Caco-2 (cell line): ENCODE results near the gene THBS2. TPM values are rescaled to one million over a fixed set of nuclear protein-coding genes. Genes with fewer than 3 reads are reported as not detected.

Source experiments
- BruUV-seq: library from RNA; stranded (reverse); fragments of 400-500 nt; replicated peaks from 2 replicates; lab custom pipeline; 2021; lab: Mats Ljungman, UMichigan
- CTCF ChIA-PET: fragments of 300-600 bp; sonication (Branson Sonifier 250); formaldehyde crosslinking; loops from one replicate; lab custom pipeline; 2022; ENCODE audit warnings: antibody characterized with exemption; lab: Charles Lee
- POLR2A ChIA-PET: fragments of 300-600 bp; sonication (Branson Sonifier 250); formaldehyde crosslinking; loops from one replicate; lab custom pipeline; 2022; ENCODE audit warnings: antibody characterized with exemption; lab: Charles Lee
- DNase-seq, 2 experiments: peaks; one replicate each; pipeline versions ENCODE4 v3.0.0 to v3.0.0-alpha.2; 2020 to 2022
- H3K27me3 ChIP-seq: replicated peaks from 2 replicates; pipeline ENCODE4 v1.6.0; 2011; ENCODE audit warnings: low read length; ENCODE audit not compliant: control insufficient read depth, insufficient read depth
- H3K36me3 ChIP-seq: 2 replicates; pipeline ENCODE4 v1.5.1; 2011; ENCODE audit warnings: low read length; ENCODE audit not compliant: control insufficient read depth, insufficient read depth
- H3K4me1 ChIP-seq: fragments of 250-450 bp; sonication (Bioruptor Pico); 2 replicates; pipeline ENCODE4 v1.5.1; 2020; ENCODE audit warnings: mild to moderate bottlenecking
- H3K4me3 ChIP-seq: 2 replicates; pipeline ENCODE4 v1.5.1; 2011; ENCODE audit warnings: low read depth, mild to moderate bottlenecking, control low read depth, low read length
- H3K9me3 ChIP-seq: fragments of 250-450 bp; sonication (Bioruptor Pico); 2 replicates; pipeline ENCODE4 v1.5.1; 2020; ENCODE audit warnings: mild to moderate bottlenecking, moderate library complexity
- H3K27ac Mint-ChIP-seq: one replicate; pipeline ENCODE4 v1.8.0; 2022; ENCODE audit warnings: mixed read lengths; ENCODE audit not compliant: unreplicated experiment
- H3K27me3 Mint-ChIP-seq: one replicate; pipeline ENCODE4 v1.8.0; 2022; ENCODE audit warnings: mixed read lengths; ENCODE audit not compliant: insufficient read depth, unreplicated experiment
- H3K36me3 Mint-ChIP-seq: one replicate; pipeline ENCODE4 v1.8.0; 2022; ENCODE audit warnings: mild to moderate bottlenecking, mixed read lengths; ENCODE audit not compliant: insufficient read depth, unreplicated experiment
- H3K4me1 Mint-ChIP-seq: one replicate; pipeline ENCODE4 v1.8.0; 2022; ENCODE audit warnings: low read depth, mixed read lengths; ENCODE audit not compliant: unreplicated experiment
- H3K4me3 Mint-ChIP-seq: one replicate; pipeline ENCODE4 v1.8.0; 2022; ENCODE audit warnings: mild to moderate bottlenecking, moderate library complexity, mixed read lengths; ENCODE audit not compliant: unreplicated experiment
- H3K9me3 Mint-ChIP-seq: one replicate; pipeline ENCODE4 v1.8.0; 2022; ENCODE audit warnings: mixed read lengths; ENCODE audit not compliant: unreplicated experiment
- intact Hi-C: fragments of 100-400 bp; cut with micrococcal nuclease; formaldehyde crosslinking; loops from one replicate; pipeline ENCODE4 v1.10.0; 2022; ENCODE audit not compliant: unreplicated experiment
- total RNA-seq: library from RNA; stranded (reverse); gene quantifications from 2 replicates; pipeline ENCODE4 v1.2.3, GENCODE V29; 2022
- TF ChIP-seq, protein P1 (sequence below), 2 experiments: fragments of 200-600 bp in 1 of 2; IDR thresholded peaks; 1 replicate in 1 of 2; 2 replicates in 1 of 2; pipeline versions ENCODE4 v1.5.1 to v1.8.0; 2011 to 2022; ENCODE audit warnings: antibody characterized with exemption in 1 of 2, control low read depth in 1 of 2, inconsistent platforms in 1 of 2, low read depth in 1 of 2, low read length in 1 of 2, mild to moderate bottlenecking in 1 of 2, moderate library complexity in 1 of 2; ENCODE audit not compliant: insufficient read depth in 1 of 2, severe bottlenecking in 1 of 2, unreplicated experiment in 1 of 2

THBS2 gene
- total RNA-seq, 1 experiment from 2014 or later = 0.07 TPM

DNA sequence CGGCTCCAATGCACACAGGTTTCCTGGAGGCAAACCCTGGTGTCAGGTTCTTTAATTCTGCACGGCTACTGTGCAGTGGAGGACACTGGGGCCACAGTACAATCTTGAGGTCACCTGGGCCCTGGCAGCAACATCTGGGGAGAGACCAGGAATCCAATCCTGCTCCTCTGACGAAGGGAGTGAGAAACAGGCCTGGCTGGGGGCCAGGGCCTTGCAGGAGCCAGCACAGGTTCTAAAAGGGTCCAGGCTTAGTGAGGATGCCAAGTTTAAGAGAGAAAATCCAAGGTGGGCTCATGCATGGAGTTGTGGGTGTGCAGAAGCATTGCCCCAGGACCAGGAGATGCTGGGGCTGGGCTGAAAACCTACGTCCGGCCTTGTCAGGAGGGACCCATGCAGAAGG is 12.6 kb upstream of the THBS2 start:
- CTCF ChIA-PET = no interaction called here
- TF ChIP-seq, protein P1, sequence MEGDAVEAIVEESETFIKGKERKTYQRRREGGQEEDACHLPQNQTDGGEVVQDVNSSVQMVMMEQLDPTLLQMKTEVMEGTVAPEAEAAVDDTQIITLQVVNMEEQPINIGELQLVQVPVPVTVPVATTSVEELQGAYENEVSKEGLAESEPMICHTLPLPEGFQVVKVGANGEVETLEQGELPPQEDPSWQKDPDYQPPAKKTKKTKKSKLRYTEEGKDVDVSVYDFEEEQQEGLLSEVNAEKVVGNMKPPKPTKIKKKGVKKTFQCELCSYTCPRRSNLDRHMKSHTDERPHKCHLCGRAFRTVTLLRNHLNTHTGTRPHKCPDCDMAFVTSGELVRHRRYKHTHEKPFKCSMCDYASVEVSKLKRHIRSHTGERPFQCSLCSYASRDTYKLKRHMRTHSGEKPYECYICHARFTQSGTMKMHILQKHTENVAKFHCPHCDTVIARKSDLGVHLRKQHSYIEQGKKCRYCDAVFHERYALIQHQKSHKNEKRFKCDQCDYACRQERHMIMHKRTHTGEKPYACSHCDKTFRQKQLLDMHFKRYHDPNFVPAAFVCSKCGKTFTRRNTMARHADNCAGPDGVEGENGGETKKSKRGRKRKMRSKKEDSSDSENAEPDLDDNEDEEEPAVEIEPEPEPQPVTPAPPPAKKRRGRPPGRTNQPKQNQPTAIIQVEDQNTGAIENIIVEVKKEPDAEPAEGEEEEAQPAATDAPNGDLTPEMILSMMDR (IDR thresholded peaks at IDR 0.05; ENCODE audit: insufficient read depth in 1 of 2, low read depth in 1 of 2, low read length in 1 of 2, severe bottlenecking in 1 of 2, unreplicated experiment in 1 of 2) = no peak

DNA sequence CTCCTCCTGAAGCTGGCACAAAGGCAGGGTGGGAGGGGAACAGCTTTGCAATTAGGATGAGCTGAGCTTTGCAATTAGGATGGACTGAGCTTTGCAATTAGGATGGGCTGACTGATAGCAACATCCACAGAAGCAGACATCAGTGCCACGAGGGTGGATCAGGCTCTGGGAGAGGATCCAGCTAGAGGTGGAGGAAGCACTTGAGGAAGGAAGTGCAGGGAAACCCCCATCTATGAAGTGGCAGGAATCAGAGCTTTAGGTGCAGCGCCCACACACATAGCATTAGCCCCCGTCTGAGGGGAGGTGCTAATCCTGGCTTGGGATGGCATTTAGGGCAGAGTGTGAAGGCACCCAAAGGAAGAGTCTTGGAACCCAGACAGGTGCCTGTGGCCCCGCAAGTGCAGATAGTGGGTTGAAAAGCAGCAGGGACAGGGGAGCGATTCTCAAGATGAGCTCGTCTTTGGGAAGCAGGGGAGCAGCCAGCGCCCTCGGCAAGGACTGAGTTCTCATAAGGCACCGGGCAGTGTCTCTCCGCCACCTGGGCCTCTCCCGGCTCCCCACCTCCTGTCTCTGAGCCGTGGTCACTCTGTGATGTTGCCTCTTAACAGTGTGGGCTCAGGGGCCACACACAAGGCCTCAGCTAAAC is 12.0 kb upstream of the THBS2 start:
- ChIA-PET CTCF (no interaction called here), POLR2A (no interaction called here)
- Mint-ChIP-seq H3K27me3 (no peaks in the 10 kb centered on the region), H3K4me3 (no peak overlapping the region), H3K9me3 (no peaks in the 10 kb centered on the region), H3K27ac (no peak overlapping the region), H3K4me1 (no peaks in the 10 kb centered on the region), H3K36me3 (no peaks in the 10 kb centered on the region)
- no peaks in the 10 kb centered on the region for H3K9me3 ChIP-seq
- DNase-seq = no peak
- no TSS peak for BruUV-seq
- no peaks in the 10 kb centered on the region for H3K36me3 ChIP-seq
- no peaks in the 10 kb centered on the region for H3K27me3 ChIP-seq
- intact Hi-C loops = no loop called here
- H3K4me3 ChIP-seq = no peak overlapping the region
- no peaks in the 10 kb centered on the region for H3K4me1 ChIP-seq
- TF ChIP-seq, protein P1 (IDR thresholded peaks at IDR 0.05; ENCODE audit: insufficient read depth in 1 of 2, low read depth in 1 of 2, low read length in 1 of 2, severe bottlenecking in 1 of 2, unreplicated experiment in 1 of 2) = no peak

More for the DNA sequence above, 12.6 kb upstream of the THBS2 start:
- no TSS peak for BruUV-seq
- H3K36me3 ChIP-seq = no peaks in the 10 kb centered on the region
- no peaks in the 10 kb centered on the region for H3K27me3 ChIP-seq
- no peak overlapping the region for H3K4me3 ChIP-seq
- no peak overlapping the region for H3K27ac Mint-ChIP-seq
- H3K9me3 Mint-ChIP-seq = no peaks in the 10 kb centered on the region
- intact Hi-C loops = no loop called here
- no peaks in the 10 kb centered on the region for H3K4me1 Mint-ChIP-seq
- POLR2A ChIA-PET = no interaction called here
- no peak overlapping the region for H3K4me3 Mint-ChIP-seq
- DNase-seq = no peak
- H3K27me3 Mint-ChIP-seq = peaks cover 3% of the 10 kb centered on the region
- no peaks in the 10 kb centered on the region for H3K36me3 Mint-ChIP-seq
- H3K9me3 ChIP-seq = no peaks in the 10 kb centered on the region
- H3K4me1 ChIP-seq = no peaks in the 10 kb centered on the region

DNA sequence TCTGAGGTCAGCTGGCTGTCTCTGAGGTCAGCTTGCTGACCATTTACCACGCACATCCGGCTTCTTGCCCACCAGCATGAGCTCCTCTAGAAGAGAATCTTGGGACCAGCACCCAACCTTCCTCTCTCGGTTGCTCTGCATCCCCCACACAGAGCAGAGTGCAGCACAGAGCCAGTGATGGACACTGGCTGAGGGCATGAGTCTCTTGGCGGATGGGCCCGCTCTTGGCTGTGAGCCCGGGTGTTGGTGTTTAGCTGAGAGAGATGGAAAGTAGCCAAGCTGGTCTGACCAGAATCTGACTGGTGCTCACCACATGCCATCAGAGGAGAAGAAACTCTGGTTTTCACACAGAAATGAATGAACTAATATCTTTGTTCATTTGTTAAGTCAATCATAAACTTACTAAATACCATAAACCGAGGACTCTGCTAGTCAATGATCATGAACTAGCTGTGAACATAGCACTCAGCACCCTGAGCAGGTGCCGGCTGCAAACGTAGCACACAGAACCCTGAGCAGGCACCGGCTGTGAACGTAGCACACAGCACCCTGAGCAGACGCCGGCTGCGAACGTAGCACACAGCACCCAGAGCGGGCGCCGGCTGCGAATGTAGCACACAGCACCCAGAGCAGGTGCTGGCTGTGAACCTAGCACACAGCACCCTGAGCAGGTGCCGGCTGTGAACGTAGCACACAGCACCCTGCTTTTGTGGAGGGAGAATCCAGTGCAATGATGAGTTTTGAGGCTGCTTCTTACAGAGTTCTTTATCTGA is 10.4 kb upstream of the THBS2 start:
- Histone ChIP-seq H3K27me3 (no peaks in the 10 kb centered on the region), H3K9me3 (no peaks in the 10 kb centered on the region), H3K4me1 (no peaks in the 10 kb centered on the region), H3K4me3 (no peak overlapping the region), H3K36me3 (no peaks in the 10 kb centered on the region)
- Mint-ChIP-seq H3K4me3 (no peak overlapping the region), H3K27me3 (no peaks in the 10 kb centered on the region), H3K9me3 (no peaks in the 10 kb centered on the region), H3K4me1 (no peaks in the 10 kb centered on the region), H3K36me3 (no peaks in the 10 kb centered on the region), H3K27ac (no peak overlapping the region)
- no TSS peak for BruUV-seq
- TF ChIP-seq, protein P1 (IDR thresholded peaks at IDR 0.05; ENCODE audit: insufficient read depth in 1 of 2, low read depth in 1 of 2, low read length in 1 of 2, severe bottlenecking in 1 of 2, unreplicated experiment in 1 of 2) = no peak
- POLR2A ChIA-PET = no interaction called here
- CTCF ChIA-PET = no interaction called here
- no peak for DNase-seq
- intact Hi-C loops = no loop called here
